ENCODE results near the gene P2RY11.

DNA sequence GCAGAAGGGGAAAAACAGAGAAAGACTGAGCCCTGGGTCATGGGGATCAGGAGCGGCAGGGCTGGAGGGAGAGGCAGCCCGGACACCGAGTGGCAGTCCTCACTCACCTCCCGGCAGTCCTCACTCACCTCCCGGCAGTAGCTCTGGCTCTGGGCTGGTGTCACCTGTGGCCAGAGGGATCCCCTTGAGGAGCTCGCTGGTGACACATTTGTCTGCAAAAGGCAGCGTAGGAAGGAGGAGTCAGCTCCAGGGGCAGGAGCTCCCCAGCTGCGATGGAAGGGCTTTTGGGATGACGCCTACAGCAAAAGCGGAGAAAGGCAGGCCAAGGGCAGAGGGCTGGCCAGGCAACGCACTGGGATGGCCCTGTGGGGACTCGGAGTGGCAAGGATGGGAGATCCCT, 7.5 kb downstream of the P2RY11 start:
- TF ChIP-seq CTCF (conservative IDR thresholded peaks at IDR 0.05; ENCODE audit: low read depth, low read length) (no peak), BHLHE40 (IDR thresholded peaks at IDR 0.05; ENCODE audit: low read depth, low read length) (no peak), MXI1 (IDR thresholded peaks at IDR 0.05; ENCODE audit: borderline replicate concordance, low read depth, low read length) (no peak), RCOR1 (IDR thresholded peaks at IDR 0.05; ENCODE audit: insufficient replicate concordance, low read length) (no peak), SMC3 (IDR thresholded peaks at IDR 0.05; ENCODE audit: low read depth, low read length) (no peak), POLR2A (IDR thresholded peaks at IDR 0.05; ENCODE audit: low read depth, low read length) (no peak), RFX5 (IDR thresholded peaks at IDR 0.05; ENCODE audit: low read depth, low read length) (no peak), CEBPB (IDR thresholded peaks at IDR 0.05; ENCODE audit: low read depth, low read length) (no peak), MAZ (IDR thresholded peaks at IDR 0.05; ENCODE audit: borderline replicate concordance, low read depth, low read length) (no peak), RAD21 (IDR thresholded peaks at IDR 0.05; ENCODE audit: low read length) (no peak), FOS (IDR thresholded peaks at IDR 0.05; ENCODE audit: low read depth, low read length) (no peak), MAFK (IDR thresholded peaks at IDR 0.05; ENCODE audit: low read depth, low read length) (no peak), ELK1 (IDR thresholded peaks at IDR 0.05; ENCODE audit: borderline replicate concordance, low read depth, low read length) (no peak)
- TF ChIP-seq, protein P1, sequence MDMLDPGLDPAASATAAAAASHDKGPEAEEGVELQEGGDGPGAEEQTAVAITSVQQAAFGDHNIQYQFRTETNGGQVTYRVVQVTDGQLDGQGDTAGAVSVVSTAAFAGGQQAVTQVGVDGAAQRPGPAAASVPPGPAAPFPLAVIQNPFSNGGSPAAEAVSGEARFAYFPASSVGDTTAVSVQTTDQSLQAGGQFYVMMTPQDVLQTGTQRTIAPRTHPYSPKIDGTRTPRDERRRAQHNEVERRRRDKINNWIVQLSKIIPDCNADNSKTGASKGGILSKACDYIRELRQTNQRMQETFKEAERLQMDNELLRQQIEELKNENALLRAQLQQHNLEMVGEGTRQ (IDR thresholded peaks at IDR 0.05; ENCODE audit: low read depth, low read length) = no peak

Measured in IMR-90 (cell line).